Hepatocyte (in vitro differentiated cells): ENCODE results near the gene DRG2. TPM values are rescaled to one million over a fixed set of nuclear protein-coding genes. Genes with fewer than 3 reads are reported as not detected.

Source experiments
- DNase-seq: peaks from one replicate; pipeline ENCODE4 v3.0.0-alpha.2; 2016; ENCODE audit warnings: low spot score
- H2AFZ ChIP-seq: fragments of 200-600 bp; sonication (generic); 2 replicates; pipeline ENCODE4 v1.6.0; 2016; ENCODE audit warnings: antibody characterized with exemption, mild to moderate bottlenecking
- H3K27ac ChIP-seq: fragments of 200-600 bp; sonication (generic); 2 replicates; pipeline ENCODE4 v1.5.1; 2016; ENCODE audit warnings: mild to moderate bottlenecking
- H3K27me3 ChIP-seq: fragments of 200-600 bp; sonication (generic); 2 replicates; pipeline ENCODE4 v1.6.1; 2016
- H3K36me3 ChIP-seq: fragments of 200-600 bp; sonication (generic); replicated peaks from 2 replicates; pipeline ENCODE4 v1.5.1; 2016; ENCODE audit warnings: low read depth; ENCODE audit not compliant: insufficient read depth
- H3K4me1 ChIP-seq: fragments of 200-600 bp; sonication (generic); 2 replicates; pipeline ENCODE4 v1.5.1; 2016; ENCODE audit warnings: mild to moderate bottlenecking, moderate library complexity; ENCODE audit not compliant: insufficient read depth
- H3K4me2 ChIP-seq: fragments of 200-600 bp; sonication (generic); 2 replicates; pipeline ENCODE4 v1.6.0; 2016
- H3K4me3 ChIP-seq: fragments of 200-600 bp; sonication (generic); 2 replicates; pipeline ENCODE4 v1.5.1; 2016; ENCODE audit warnings: mild to moderate bottlenecking
- H3K79me2 ChIP-seq: fragments of 200-600 bp; sonication (generic); 2 replicates; pipeline ENCODE4 v1.6.0; 2017; ENCODE audit warnings: mild to moderate bottlenecking
- H3K9me2 ChIP-seq: fragments of 200-600 bp; sonication (generic); replicated peaks from 2 replicates; pipeline ENCODE4 v1.6.0; 2017; ENCODE audit warnings: mild to moderate bottlenecking; ENCODE audit not compliant: insufficient read depth
- H3K9me3 ChIP-seq: fragments of 200-600 bp; sonication (generic); 2 replicates; pipeline ENCODE4 v1.5.1; 2016; ENCODE audit warnings: low read depth, mild to moderate bottlenecking
- H4K20me1 ChIP-seq: fragments of 200-600 bp; sonication (generic); 2 replicates; pipeline ENCODE4 v1.6.0; 2016; ENCODE audit warnings: mild to moderate bottlenecking; ENCODE audit not compliant: insufficient read depth, poor library complexity, severe bottlenecking
- EZH2 ChIP-seq: fragments of 200-600 bp; sonication (generic); IDR thresholded peaks from 2 replicates; pipeline ENCODE4 v1.6.1; 2016; ENCODE audit warnings: antibody characterized with exemption, mild to moderate bottlenecking, borderline replicate concordance
- EZH2phosphoT487 ChIP-seq: fragments of 200-600 bp; sonication (generic); IDR thresholded peaks from one replicate; pipeline ENCODE4 v1.6.1; 2018; ENCODE audit warnings: antibody characterized with exemption, mild to moderate bottlenecking, low read depth, moderate library complexity; ENCODE audit not compliant: unreplicated experiment, severe bottlenecking
- WGBS: methylation state at CpG from one replicate; pipeline ENCODE4 v1.1.6; 2016; ENCODE audit warnings: low lambda C conversion rate; ENCODE audit errors: missing lambda C conversion rate; 5-methylcytosine and 5-hydroxymethylcytosine counted together
- polyA plus RNA-seq: library from polyadenylated mRNA; unstranded; fragments of >200 nt; fragmentation: Nextera tagmentation; extraction: Ambion mirVana; gene quantifications from 2 replicates; pipeline ENCODE4 v1.2.1, GENCODE V29; 2016
- total RNA-seq: library from RNA; depleted of rRNA; stranded (reverse); fragments of >200 nt; gene quantifications from 2 replicates; pipeline ENCODE4 v1.2.3, GENCODE V29; 2014
- TF ChIP-seq, protein P1 (sequence below): fragments of 200-600 bp; sonication (generic); IDR thresholded peaks from 2 replicates; pipeline ENCODE4 v1.5.1; 2016; ENCODE audit warnings: antibody characterized with exemption, mild to moderate bottlenecking; ENCODE audit not compliant: poor library complexity

The DRG2 gene
- total and polyA plus RNA-seq, 2 experiments from 2014 or later: 35.9 to 36.6 TPM

DNA sequence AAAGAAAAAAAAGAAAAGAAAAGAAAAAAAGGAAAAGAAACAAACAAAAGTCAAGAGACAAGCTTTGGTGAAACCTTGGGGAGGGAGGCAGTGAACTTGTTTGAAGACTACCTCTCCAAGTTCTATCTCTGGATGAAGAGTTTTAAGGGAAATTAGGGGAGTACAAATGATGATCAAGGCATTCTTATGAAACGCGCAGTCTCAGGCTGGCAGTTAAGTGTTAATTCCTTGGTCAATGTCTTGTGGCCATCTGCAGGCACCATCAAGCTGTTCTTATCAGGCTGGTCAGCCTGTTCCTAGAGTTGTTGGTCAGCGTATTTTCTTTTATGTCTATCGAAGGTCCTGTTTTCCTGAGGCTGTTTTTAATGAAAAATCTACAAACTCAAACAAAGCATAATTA lies 8.2 kb upstream of the DRG2 start:
- Histone ChIP-seq H3K36me3 (no peaks in the 10 kb centered on the region), H3K4me1 (no peaks in the 10 kb centered on the region), H4K20me1 (no peaks in the 10 kb centered on the region), H3K79me2 (no peaks in the 10 kb centered on the region), H3K27ac (no peak overlapping the region), H3K4me2 (no peak overlapping the region), H3K4me3 (no peak overlapping the region), H3K9me2 (no peaks in the 10 kb centered on the region), H2AFZ (no peak overlapping the region), H3K9me3 (no peaks in the 10 kb centered on the region), H3K27me3 (no peaks in the 10 kb centered on the region)
- 64% methylated on average over 4 of the region's 4 CpGs for WGBS
- no peak for TF ChIP-seq EZH2phosphoT487
- TF ChIP-seq, protein P1, sequence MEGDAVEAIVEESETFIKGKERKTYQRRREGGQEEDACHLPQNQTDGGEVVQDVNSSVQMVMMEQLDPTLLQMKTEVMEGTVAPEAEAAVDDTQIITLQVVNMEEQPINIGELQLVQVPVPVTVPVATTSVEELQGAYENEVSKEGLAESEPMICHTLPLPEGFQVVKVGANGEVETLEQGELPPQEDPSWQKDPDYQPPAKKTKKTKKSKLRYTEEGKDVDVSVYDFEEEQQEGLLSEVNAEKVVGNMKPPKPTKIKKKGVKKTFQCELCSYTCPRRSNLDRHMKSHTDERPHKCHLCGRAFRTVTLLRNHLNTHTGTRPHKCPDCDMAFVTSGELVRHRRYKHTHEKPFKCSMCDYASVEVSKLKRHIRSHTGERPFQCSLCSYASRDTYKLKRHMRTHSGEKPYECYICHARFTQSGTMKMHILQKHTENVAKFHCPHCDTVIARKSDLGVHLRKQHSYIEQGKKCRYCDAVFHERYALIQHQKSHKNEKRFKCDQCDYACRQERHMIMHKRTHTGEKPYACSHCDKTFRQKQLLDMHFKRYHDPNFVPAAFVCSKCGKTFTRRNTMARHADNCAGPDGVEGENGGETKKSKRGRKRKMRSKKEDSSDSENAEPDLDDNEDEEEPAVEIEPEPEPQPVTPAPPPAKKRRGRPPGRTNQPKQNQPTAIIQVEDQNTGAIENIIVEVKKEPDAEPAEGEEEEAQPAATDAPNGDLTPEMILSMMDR: no peak
- no peak for TF ChIP-seq EZH2
- DNase-seq: no peak

DNA sequence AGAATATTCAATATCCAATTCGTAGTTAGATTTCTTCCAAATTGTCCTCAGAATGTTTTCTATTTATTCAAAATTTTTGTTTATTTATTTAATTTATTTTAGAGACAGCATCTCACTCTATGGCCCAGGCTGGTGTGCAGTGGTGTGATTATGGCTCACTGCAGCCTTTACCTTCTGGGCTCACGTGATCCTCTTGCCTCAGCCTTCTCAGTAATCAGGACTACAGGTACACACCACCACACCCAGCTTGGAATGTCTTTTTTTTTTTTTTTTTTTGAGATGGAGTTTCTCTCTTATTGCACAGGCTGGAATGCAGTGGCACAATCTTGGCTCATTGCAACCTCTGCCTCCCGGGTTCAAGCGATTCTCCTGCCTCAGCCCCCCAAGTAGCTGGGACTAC lies 3.5 kb upstream of the DRG2 start:
- no peaks in the 10 kb centered on the region for H3K9me2 ChIP-seq
- peak overlapping the region; percentile 8 for H3K27ac ChIP-seq
- H3K27me3 ChIP-seq: no peaks in the 10 kb centered on the region
- peaks cover 11% of the 10 kb centered on the region for H3K79me2 ChIP-seq
- no peak overlapping the region for H2AFZ ChIP-seq
- no peak overlapping the region for H3K4me2 ChIP-seq
- DNase-seq: peak; percentile 54
- H3K4me1 ChIP-seq: no peaks in the 10 kb centered on the region
- 92% methylated on average over 4 of the region's 4 CpGs for WGBS
- H3K36me3 ChIP-seq: no peaks in the 10 kb centered on the region
- H4K20me1 ChIP-seq: no peaks in the 10 kb centered on the region
- H3K4me3 ChIP-seq: no peak overlapping the region
- TF ChIP-seq, protein P1: no peak
- no peak for TF ChIP-seq EZH2phosphoT487
- TF ChIP-seq EZH2: no peak
- no peaks in the 10 kb centered on the region for H3K9me3 ChIP-seq

DNA sequence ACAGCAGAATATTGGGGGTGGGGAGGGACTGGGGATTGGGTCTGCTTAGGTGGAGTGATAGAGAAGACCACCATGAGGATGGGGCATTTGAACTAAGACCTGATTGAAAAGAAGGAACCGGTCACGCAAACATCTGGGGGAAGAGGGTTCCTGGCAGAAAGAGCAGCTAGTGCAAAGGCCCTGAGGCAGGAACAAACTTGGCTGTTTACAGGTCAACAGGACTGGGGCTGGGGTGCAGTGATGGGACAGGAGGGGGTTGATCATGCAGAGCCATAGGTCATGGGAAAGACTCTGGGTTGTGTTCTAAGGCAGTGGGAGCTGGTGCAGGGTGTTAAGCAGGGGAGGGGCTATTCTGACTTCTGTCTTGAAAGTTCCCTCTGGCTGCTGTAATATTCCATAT lies 1.9 kb downstream of the DRG2 start:
- Histone ChIP-seq H3K36me3 (no peaks in the 10 kb centered on the region), H3K9me2 (no peaks in the 10 kb centered on the region), H3K4me1 (no peaks in the 10 kb centered on the region), H3K9me3 (no peaks in the 10 kb centered on the region), H3K27me3 (no peaks in the 10 kb centered on the region), H3K4me3 (no peak overlapping the region), H3K79me2 (peaks cover 11% of the 10 kb centered on the region), H3K27ac (no peak overlapping the region), H2AFZ (no peak overlapping the region), H4K20me1 (no peaks in the 10 kb centered on the region), H3K4me2 (no peak overlapping the region)
- no peak for DNase-seq
- WGBS: 100% methylated on average over 2 of the region's 2 CpGs
- no peak for TF ChIP-seq EZH2phosphoT487
- TF ChIP-seq, protein P1: no peak
- TF ChIP-seq EZH2: no peak
